Measurements from ENCODE around the gene RAPGEF5.

GRCh38 chr7:22138106-22138505 is 218.8 kb downstream of the RAPGEF5 start:
- TF ChIP-seq, protein P1, sequence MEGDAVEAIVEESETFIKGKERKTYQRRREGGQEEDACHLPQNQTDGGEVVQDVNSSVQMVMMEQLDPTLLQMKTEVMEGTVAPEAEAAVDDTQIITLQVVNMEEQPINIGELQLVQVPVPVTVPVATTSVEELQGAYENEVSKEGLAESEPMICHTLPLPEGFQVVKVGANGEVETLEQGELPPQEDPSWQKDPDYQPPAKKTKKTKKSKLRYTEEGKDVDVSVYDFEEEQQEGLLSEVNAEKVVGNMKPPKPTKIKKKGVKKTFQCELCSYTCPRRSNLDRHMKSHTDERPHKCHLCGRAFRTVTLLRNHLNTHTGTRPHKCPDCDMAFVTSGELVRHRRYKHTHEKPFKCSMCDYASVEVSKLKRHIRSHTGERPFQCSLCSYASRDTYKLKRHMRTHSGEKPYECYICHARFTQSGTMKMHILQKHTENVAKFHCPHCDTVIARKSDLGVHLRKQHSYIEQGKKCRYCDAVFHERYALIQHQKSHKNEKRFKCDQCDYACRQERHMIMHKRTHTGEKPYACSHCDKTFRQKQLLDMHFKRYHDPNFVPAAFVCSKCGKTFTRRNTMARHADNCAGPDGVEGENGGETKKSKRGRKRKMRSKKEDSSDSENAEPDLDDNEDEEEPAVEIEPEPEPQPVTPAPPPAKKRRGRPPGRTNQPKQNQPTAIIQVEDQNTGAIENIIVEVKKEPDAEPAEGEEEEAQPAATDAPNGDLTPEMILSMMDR (conservative IDR thresholded peaks at IDR 0.05), result no peak
- TF ChIP-seq EZH2 (IDR thresholded peaks at IDR 0.05; ENCODE audit: low read depth), result no peak
